CD4-positive, alpha-beta memory T cell (primary cell): ENCODE data around the gene TOMM22. TPM values are rescaled to one million over a fixed set of nuclear protein-coding genes. Genes with fewer than 3 reads are reported as not detected.

ENCODE experiments used
- CTCF ChIA-PET: fragments of 350-600 bp; sonication (Branson Sonifier 250); formaldehyde crosslinking; loops from one replicate; lab custom pipeline; 2021; ENCODE audit warnings: inconsistent platforms; ENCODE audit not compliant: partially characterized antibody; lab: Charles Lee
- POLR2A ChIA-PET: fragments of 350-600 bp; sonication (Branson Sonifier 250); formaldehyde crosslinking; loops from one replicate; lab custom pipeline; 2021; ENCODE audit not compliant: partially characterized antibody; lab: Charles Lee
- DNase-seq, 5 donors: peaks; one replicate each; pipeline versions ENCODE4 v3.0.0 to v3.0.0-alpha.2; 2020 to 2022; ENCODE audit warnings: mixed read lengths in 1 of 5
- H3K27ac ChIP-seq: one replicate; pipeline ENCODE4 v1.7.0; 2013; ENCODE audit warnings: low read depth, low read length
- H3K27me3 ChIP-seq: 2 replicates; pipeline ENCODE4 v1.7.0; 2013; ENCODE audit warnings: mild to moderate bottlenecking, low read length, moderate library complexity; ENCODE audit not compliant: insufficient read depth
- H3K36me3 ChIP-seq: 2 replicates; pipeline ENCODE4 v1.7.0; 2013; ENCODE audit warnings: mild to moderate bottlenecking, low read length, moderate library complexity; ENCODE audit not compliant: insufficient read depth
- H3K4me1 ChIP-seq: 2 replicates; pipeline ENCODE4 v1.7.0; 2013; ENCODE audit warnings: mild to moderate bottlenecking, low read length, moderate library complexity; ENCODE audit not compliant: insufficient read depth
- H3K4me3 ChIP-seq, 2 donors: one replicate each; pipeline ENCODE4 v1.7.0; 2013; ENCODE audit warnings: low read length in 2 of 2, mild to moderate bottlenecking in 1 of 2
- H3K9me3 ChIP-seq, 2 donors: one replicate each; pipeline ENCODE4 v1.7.0; 2013; ENCODE audit warnings: low read length in 2 of 2, control low read depth in 1 of 2; ENCODE audit not compliant: control insufficient read depth in 1 of 2
- H3K27ac Mint-ChIP-seq, 7 donors: one replicate each; pipeline ENCODE4 v1.8.0; 2020 to 2021; ENCODE audit warnings: mixed read lengths in 7 of 7, mild to moderate bottlenecking in 6 of 7, inconsistent platforms in 3 of 7, moderate library complexity in 3 of 7
- H3K27me3 Mint-ChIP-seq, 2 donors: one replicate each; pipeline ENCODE4 v1.8.0; 2020 to 2021; ENCODE audit warnings: mixed read lengths in 2 of 2
- H3K36me3 Mint-ChIP-seq, 2 donors: one replicate each; pipeline ENCODE4 v1.8.0; 2020 to 2021; ENCODE audit warnings: mixed read lengths in 2 of 2, inconsistent platforms in 1 of 2, mild to moderate bottlenecking in 1 of 2
- H3K4me1 Mint-ChIP-seq, 4 donors: one replicate each; pipeline ENCODE4 v1.8.0; 2020 to 2021; ENCODE audit warnings: mixed read lengths in 4 of 4, mild to moderate bottlenecking in 1 of 4
- H3K4me3 Mint-ChIP-seq, 8 donors: one replicate each; pipeline ENCODE4 v1.8.0; 2020 to 2021; ENCODE audit warnings: mixed read lengths in 8 of 8, mild to moderate bottlenecking in 7 of 8, moderate library complexity in 6 of 8, inconsistent platforms in 3 of 8
- H3K9me3 Mint-ChIP-seq, 8 donors: one replicate each; pipeline ENCODE4 v1.8.0; 2020 to 2021; ENCODE audit warnings: mixed read lengths in 8 of 8, mild to moderate bottlenecking in 5 of 8, inconsistent platforms in 3 of 8, moderate library complexity in 1 of 8
- intact Hi-C: fragments of 100-400 bp; cut with micrococcal nuclease; formaldehyde crosslinking; loops from one replicate; pipeline ENCODE4 v1.15.1; 2023
- polyA plus RNA-seq, 2 donors: library from polyadenylated mRNA; unstranded; fragments of 300-500 nt; fragmentation: Illumina TruSeq; gene quantifications; one replicate each; pipeline ENCODE4 v1.2.3, GENCODE V29; 2021
- total RNA-seq, 2 experiments: library from RNA; stranded (reverse); gene quantifications; one replicate each; pipeline ENCODE4 v1.2.3, GENCODE V29; 2021

The TOMM22 gene
- total and polyA plus RNA-seq, 4 experiments from 2014 or later, result 41.2 to 78.9 (median 51.3) TPM

DNA sequence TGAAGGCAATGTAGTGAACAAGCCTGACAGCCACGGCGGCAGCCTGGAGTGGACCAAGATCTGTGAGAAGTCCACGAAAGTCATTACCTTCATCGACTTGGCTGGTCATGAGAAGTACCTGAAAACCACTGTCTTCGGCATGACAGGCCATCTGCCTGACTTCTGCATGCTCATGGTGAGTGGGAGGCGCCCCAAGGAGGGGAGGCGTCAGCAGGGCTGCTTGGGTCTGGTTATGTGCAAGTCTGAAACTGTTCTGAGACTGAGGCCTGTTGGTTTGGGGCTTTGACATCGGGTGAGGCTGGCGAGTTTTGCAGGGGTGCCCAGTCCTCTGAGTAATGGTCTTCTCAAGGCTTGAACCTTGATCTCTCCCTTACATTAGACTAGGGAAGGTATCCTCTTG is 35.1 kb downstream of the TOMM22 start:
- H3K36me3 ChIP-seq, result peaks cover 43% of the 10 kb centered on the region
- Mint-ChIP-seq H3K27me3 (no peaks in the 10 kb centered on the region), H3K27ac (peak overlapping the region in 2 of 7 donors; percentile 35 to 62), H3K4me3 (no peak overlapping the region), H3K9me3 (no peaks in the 10 kb centered on the region), H3K36me3 (peaks cover 21 to 78% of the 10 kb centered on the region in 2 donors), H3K4me1 (peaks cover 28 to 37% (median 32%) of the 10 kb centered on the region in 4 donors)
- H3K9me3 ChIP-seq, result no peaks in the 10 kb centered on the region
- no peak overlapping the region for H3K27ac ChIP-seq
- peaks cover 33% of the 10 kb centered on the region for H3K4me1 ChIP-seq
- peak in 1 of 5 donors; percentile 9 for DNase-seq
- POLR2A ChIA-PET, result interaction anchor here (0.7 to 41.4 kb wide), 3 partner anchors 9 to 33 kb away, joined by 3 to 1746 read pairs (median 50); partner anchors contain the start of genes GTPBP1, JOSD1 and SUN2
- H3K4me3 ChIP-seq, result no peak overlapping the region
- CTCF ChIA-PET, result no interaction called here
- intact Hi-C loops, result no loop called here
- H3K27me3 ChIP-seq, result no peaks in the 10 kb centered on the region

DNA sequence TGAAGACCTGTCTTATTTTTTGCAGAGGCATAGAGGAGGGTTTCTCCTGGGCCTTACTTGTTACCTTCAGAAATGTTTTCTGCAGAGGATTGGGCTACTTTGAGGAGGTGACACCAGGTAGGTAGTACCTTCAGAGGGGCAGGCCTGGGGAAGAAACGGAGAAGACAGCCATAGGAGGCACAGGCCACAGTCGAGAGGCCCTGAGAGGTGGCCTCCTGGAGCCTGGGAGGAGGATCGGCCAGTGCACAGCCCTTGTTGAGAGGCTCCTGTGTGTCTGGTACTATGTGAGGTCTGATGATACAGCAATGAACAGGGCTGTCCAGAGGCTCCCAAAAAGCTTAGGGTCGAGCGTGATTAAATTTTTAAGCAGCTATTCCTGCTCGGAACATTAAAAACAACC is 35.5 kb downstream of the TOMM22 start:
- H3K4me3 Mint-ChIP-seq, result no peak overlapping the region
- Histone ChIP-seq H3K4me3 (no peak overlapping the region), H3K27me3 (no peaks in the 10 kb centered on the region), H3K27ac (no peak overlapping the region), H3K9me3 (no peaks in the 10 kb centered on the region), H3K4me1 (peaks cover 29% of the 10 kb centered on the region), H3K36me3 (peaks cover 43% of the 10 kb centered on the region)
- H3K9me3 Mint-ChIP-seq, result no peaks in the 10 kb centered on the region
- peaks cover 25 to 33% (median 28%) of the 10 kb centered on the region in 4 donors for H3K4me1 Mint-ChIP-seq
- intact Hi-C loops, result no loop called here
- H3K36me3 Mint-ChIP-seq, result peaks cover 21 to 79% of the 10 kb centered on the region in 2 donors
- H3K27ac Mint-ChIP-seq, result peak overlapping the region in 2 of 7 donors; percentile 35 to 62
- ChIA-PET POLR2A (interaction anchor here (8.8 to 41.4 kb wide), 2 partner anchors 9 to 32 kb away, joined by 50 to 1746 read pairs; partner anchors contain the start of genes GTPBP1 and SUN2), CTCF (interaction anchor here (0.7 to 1.7 kb wide), 3 partner anchors 17 to 51 kb away, joined by 3 to 4 read pairs (median 3); partner anchors contain the start of gene TOMM22)
- no peaks in the 10 kb centered on the region for H3K27me3 Mint-ChIP-seq
- peak in 1 of 5 donors; percentile 28 for DNase-seq

DNA sequence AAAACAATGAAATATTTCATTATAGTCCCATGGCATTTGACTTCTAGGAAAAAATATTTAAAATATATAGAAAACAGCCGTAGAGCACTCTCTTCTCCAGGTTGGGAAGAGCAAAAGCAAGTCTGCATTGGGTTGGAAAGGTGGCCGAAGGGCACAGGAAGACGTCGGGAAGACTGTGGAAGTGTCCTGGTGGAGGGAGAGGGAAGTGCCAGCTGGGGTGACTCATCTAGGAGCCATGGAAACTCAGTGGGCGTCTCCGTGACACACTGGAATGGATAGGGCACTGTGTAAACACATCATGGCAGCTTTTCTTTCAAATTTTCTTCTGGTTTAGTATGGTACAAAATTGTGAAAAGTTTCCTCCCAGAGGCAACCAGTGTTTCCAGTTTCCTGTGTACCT is 36.7 kb downstream of the TOMM22 start:
- Histone ChIP-seq H3K9me3 (no peaks in the 10 kb centered on the region), H3K4me3 (no peak overlapping the region), H3K4me1 (peaks cover 17% of the 10 kb centered on the region), H3K36me3 (peaks cover 47% of the 10 kb centered on the region), H3K27me3 (no peaks in the 10 kb centered on the region), H3K27ac (no peak overlapping the region)
- peak in 1 of 5 donors; percentile 35 for DNase-seq
- H3K36me3 Mint-ChIP-seq, result peaks cover 28 to 79% of the 10 kb centered on the region in 2 donors
- no peaks in the 10 kb centered on the region for H3K27me3 Mint-ChIP-seq
- intact Hi-C loops, result no loop called here
- no peak overlapping the region for H3K4me3 Mint-ChIP-seq
- CTCF ChIA-PET, result interaction anchor here (1.4 to 1.7 kb wide), 3 partner anchors 15 to 49 kb away, joined by 3 to 4 read pairs (median 4); no protein-coding TSS in a partner anchor
- no peaks in the 10 kb centered on the region for H3K9me3 Mint-ChIP-seq
- peak overlapping the region in 2 of 7 donors; percentile 36 to 46 for H3K27ac Mint-ChIP-seq
- peaks cover 15 to 21% (median 18%) of the 10 kb centered on the region in 4 donors for H3K4me1 Mint-ChIP-seq
- POLR2A ChIA-PET, result interaction anchor here (0.8 to 41.4 kb wide), 3 partner anchors 10 to 37 kb away, joined by 3 to 1746 read pairs (median 50); partner anchors contain the start of genes GTPBP1, SUN2 and TOMM22

DNA sequence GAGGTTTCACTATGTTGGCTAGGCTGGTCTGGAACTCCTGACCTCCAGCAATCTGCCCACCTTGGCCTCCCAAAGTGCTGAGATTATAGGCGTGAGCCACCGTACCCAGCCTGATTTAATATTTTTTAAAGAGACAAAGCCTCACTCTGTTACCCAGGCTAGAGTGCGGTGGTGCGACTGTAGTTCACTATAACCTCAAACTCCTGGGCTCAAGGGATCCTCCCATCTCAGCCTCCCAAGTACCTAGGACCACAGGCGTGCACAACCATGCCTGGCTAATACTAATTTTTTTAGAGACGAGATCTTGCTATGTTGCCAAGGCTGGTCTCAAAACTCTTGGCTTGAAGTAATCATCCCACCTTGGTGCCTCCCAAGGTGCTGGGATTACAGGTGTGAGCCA is 37.4 kb downstream of the TOMM22 start:
- no peaks in the 10 kb centered on the region for H3K27me3 ChIP-seq
- peaks cover 0 to 2% (median 0%) of the 10 kb centered on the region in 8 donors for H3K9me3 Mint-ChIP-seq
- peaks cover 9 to 16% (median 11%) of the 10 kb centered on the region in 4 donors for H3K4me1 Mint-ChIP-seq
- peak in 1 of 5 donors; percentile 24 for DNase-seq
- CTCF ChIA-PET, result interaction anchor here (0.8 to 1.7 kb wide), 2 partner anchors 14 kb away, joined by 3 to 4 read pairs; partner anchors contain the start of gene GTPBP1
- peaks cover 10% of the 10 kb centered on the region for H3K4me1 ChIP-seq
- peak overlapping the region in 1 of 7 donors; percentile 18 for H3K27ac Mint-ChIP-seq
- no peak overlapping the region for H3K27ac ChIP-seq
- peaks cover 55% of the 10 kb centered on the region for H3K36me3 ChIP-seq
- intact Hi-C loops, result no loop called here
- H3K9me3 ChIP-seq, result no peaks in the 10 kb centered on the region
- H3K36me3 Mint-ChIP-seq, result peaks cover 34 to 81% of the 10 kb centered on the region in 2 donors
- H3K4me3 Mint-ChIP-seq, result no peak overlapping the region
- POLR2A ChIA-PET, result interaction anchor here (0.8 to 41.4 kb wide), 3 partner anchors 11 to 38 kb away, joined by 3 to 1746 read pairs (median 50); partner anchors contain the start of genes GTPBP1, SUN2 and TOMM22
- H3K27me3 Mint-ChIP-seq, result no peaks in the 10 kb centered on the region
- no peak overlapping the region for H3K4me3 ChIP-seq

DNA sequence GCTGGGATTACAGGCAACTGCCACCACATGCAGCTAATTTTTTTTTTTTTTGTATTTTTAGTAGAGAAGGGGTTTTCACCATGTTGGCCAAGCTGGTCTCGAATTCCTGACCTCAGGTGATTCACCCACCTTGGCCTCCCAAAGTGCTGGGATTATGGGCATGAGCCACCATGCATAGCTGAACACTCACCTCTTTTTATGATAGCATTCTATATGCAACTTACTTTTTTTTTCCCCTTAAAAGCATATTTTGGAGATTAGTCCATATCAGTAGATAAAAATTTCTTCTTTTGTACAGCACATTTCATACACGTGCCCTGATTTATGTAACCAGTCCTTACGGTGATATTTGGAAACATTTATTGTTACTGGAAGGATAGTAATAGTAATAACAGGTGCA is 38.6 kb downstream of the TOMM22 start:
- H3K27me3 ChIP-seq, result no peaks in the 10 kb centered on the region
- CTCF ChIA-PET, result interaction anchor here (1.7 kb wide), 1 partner anchor 13 kb away, joined by 4 read pairs; no protein-coding TSS in a partner anchor
- H3K4me1 ChIP-seq, result peaks cover under 1% of the 10 kb centered on the region
- intact Hi-C loops, result loop anchor here (5.0 kb wide), 1 partner anchor 37 kb away; the partner anchor contains the start of gene SUN2
- POLR2A ChIA-PET, result interaction anchor here (8.8 to 41.4 kb wide), 2 partner anchors 12 to 29 kb away, joined by 50 to 1746 read pairs; partner anchors contain the start of genes GTPBP1 and SUN2
- Mint-ChIP-seq H3K27me3 (no peaks in the 10 kb centered on the region), H3K9me3 (peaks cover 0 to 3% (median 0%) of the 10 kb centered on the region in 8 donors), H3K4me3 (no peak overlapping the region), H3K4me1 (peaks cover 6 to 16% (median 8%) of the 10 kb centered on the region in 4 donors), H3K36me3 (peaks cover 42 to 82% of the 10 kb centered on the region in 2 donors), H3K27ac (no peak overlapping the region)
- no peaks in the 10 kb centered on the region for H3K9me3 ChIP-seq
- no peak for DNase-seq
- H3K4me3 ChIP-seq, result no peak overlapping the region
- peaks cover 61% of the 10 kb centered on the region for H3K36me3 ChIP-seq
- H3K27ac ChIP-seq, result no peak overlapping the region

DNA sequence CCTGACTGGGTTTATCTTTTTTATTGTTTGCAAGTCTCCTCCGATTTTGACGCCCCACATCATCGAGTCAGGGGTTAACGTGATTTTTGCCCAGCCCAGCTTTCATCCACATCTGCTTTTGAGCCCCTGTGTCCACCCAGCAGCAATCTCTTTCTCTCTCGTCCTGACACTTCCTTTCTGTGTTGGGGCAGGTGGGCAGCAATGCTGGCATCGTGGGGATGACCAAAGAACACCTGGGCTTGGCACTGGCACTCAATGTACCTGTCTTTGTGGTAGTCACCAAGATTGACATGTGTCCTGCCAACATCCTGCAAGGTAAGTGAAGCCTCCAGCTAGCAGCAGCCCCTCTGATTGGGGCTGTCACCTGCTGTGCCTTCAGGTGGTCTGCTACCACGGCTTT is 39.8 kb downstream of the TOMM22 start:
- ChIA-PET POLR2A (interaction anchor here (8.8 to 41.4 kb wide), 2 partner anchors 13 to 28 kb away, joined by 50 to 1746 read pairs; partner anchors contain the start of genes GTPBP1 and SUN2), CTCF (interaction anchor here (0.7 to 2.3 kb wide), 4 partner anchors 10 to 48 kb away, joined by 3 to 10 read pairs (median 5); no protein-coding TSS in a partner anchor)
- Histone ChIP-seq H3K9me3 (no peaks in the 10 kb centered on the region), H3K4me1 (no peaks in the 10 kb centered on the region), H3K4me3 (no peak overlapping the region), H3K27me3 (no peaks in the 10 kb centered on the region), H3K36me3 (peaks cover 61% of the 10 kb centered on the region), H3K27ac (no peak overlapping the region)
- intact Hi-C loops, result loop anchor here (5.0 kb wide), 1 partner anchor 36 kb away; the partner anchor contains the start of gene SUN2
- H3K9me3 Mint-ChIP-seq, result peaks cover 0 to 3% (median 0%) of the 10 kb centered on the region in 8 donors
- peaks cover 49 to 79% of the 10 kb centered on the region in 2 donors for H3K36me3 Mint-ChIP-seq
- H3K4me1 Mint-ChIP-seq, result peaks cover 5 to 14% (median 9%) of the 10 kb centered on the region in 4 donors
- no peak overlapping the region for H3K4me3 Mint-ChIP-seq
- peak in 1 of 5 donors; percentile 14 for DNase-seq
- H3K27me3 Mint-ChIP-seq, result no peaks in the 10 kb centered on the region
- peak overlapping the region in 2 of 7 donors; percentile 3 to 8 for H3K27ac Mint-ChIP-seq
